ENCODE measurements around the gene LIMS2. TPM values are rescaled to one million over a fixed set of nuclear protein-coding genes. Genes with fewer than 3 reads are reported as not detected.

The LIMS2 gene
- total RNA-seq, 2 experiments from 2014 or later = 1.6 to 24.9 TPM

GRCh38 chr2:127718271-127718670 is 42.9 kb upstream of the LIMS2 start:
- no peak for DNase-seq (ENCODE audit: low spot score)
- ChIA-PET POLR2A (interaction anchor here (0.7 kb wide), 1 partner anchor 48 kb away, joined by 3 read pairs; no protein-coding TSS in a partner anchor), CTCF (ENCODE audit: unreplicated experiment) (no interaction called here)
- no peaks in the 10 kb centered on the region for H3K4me1 ChIP-seq (ENCODE audit: insufficient read depth, low read length, poor library complexity, severe bottlenecking)
- intact Hi-C loops (cut with micrococcal nuclease; ENCODE audit: unreplicated experiment) = no loop called here
- no peak overlapping the region for H3K4me3 ChIP-seq (ENCODE audit: low read depth, low read length, poor library complexity, severe bottlenecking)
- H3K27ac ChIP-seq (ENCODE audit: low read depth, low read length, poor library complexity, severe bottlenecking) = no peak overlapping the region
- TF ChIP-seq, protein P1, sequence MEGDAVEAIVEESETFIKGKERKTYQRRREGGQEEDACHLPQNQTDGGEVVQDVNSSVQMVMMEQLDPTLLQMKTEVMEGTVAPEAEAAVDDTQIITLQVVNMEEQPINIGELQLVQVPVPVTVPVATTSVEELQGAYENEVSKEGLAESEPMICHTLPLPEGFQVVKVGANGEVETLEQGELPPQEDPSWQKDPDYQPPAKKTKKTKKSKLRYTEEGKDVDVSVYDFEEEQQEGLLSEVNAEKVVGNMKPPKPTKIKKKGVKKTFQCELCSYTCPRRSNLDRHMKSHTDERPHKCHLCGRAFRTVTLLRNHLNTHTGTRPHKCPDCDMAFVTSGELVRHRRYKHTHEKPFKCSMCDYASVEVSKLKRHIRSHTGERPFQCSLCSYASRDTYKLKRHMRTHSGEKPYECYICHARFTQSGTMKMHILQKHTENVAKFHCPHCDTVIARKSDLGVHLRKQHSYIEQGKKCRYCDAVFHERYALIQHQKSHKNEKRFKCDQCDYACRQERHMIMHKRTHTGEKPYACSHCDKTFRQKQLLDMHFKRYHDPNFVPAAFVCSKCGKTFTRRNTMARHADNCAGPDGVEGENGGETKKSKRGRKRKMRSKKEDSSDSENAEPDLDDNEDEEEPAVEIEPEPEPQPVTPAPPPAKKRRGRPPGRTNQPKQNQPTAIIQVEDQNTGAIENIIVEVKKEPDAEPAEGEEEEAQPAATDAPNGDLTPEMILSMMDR (conservative IDR thresholded peaks at IDR 0.05; ENCODE audit: low read length) = no peak
- no peak for TF ChIP-seq EZH2phosphoT487 (IDR thresholded peaks at IDR 0.05; ENCODE audit: borderline replicate concordance, low read depth, low read length)
- H3K79me2 ChIP-seq (ENCODE audit: insufficient read depth, low read depth, low read length) = no peaks in the 10 kb centered on the region
- no peaks in the 10 kb centered on the region for H3K9me3 ChIP-seq (ENCODE audit: low read length)
- BruUV-seq (replicated peaks) = no TSS peak
- no peaks in the 10 kb centered on the region for H4K20me1 ChIP-seq (ENCODE audit: insufficient read depth, low read length)
- no peak overlapping the region for H3K4me2 ChIP-seq (ENCODE audit: low read length)
- no peaks in the 10 kb centered on the region for H3K9me2 ChIP-seq (ENCODE audit: insufficient read depth, low read length)
- peaks cover 98% of the 10 kb centered on the region for H3K36me3 ChIP-seq (ENCODE audit: insufficient read depth, low read length)
- no peak overlapping the region for H2AFZ ChIP-seq (ENCODE audit: low read length)

DNA sequence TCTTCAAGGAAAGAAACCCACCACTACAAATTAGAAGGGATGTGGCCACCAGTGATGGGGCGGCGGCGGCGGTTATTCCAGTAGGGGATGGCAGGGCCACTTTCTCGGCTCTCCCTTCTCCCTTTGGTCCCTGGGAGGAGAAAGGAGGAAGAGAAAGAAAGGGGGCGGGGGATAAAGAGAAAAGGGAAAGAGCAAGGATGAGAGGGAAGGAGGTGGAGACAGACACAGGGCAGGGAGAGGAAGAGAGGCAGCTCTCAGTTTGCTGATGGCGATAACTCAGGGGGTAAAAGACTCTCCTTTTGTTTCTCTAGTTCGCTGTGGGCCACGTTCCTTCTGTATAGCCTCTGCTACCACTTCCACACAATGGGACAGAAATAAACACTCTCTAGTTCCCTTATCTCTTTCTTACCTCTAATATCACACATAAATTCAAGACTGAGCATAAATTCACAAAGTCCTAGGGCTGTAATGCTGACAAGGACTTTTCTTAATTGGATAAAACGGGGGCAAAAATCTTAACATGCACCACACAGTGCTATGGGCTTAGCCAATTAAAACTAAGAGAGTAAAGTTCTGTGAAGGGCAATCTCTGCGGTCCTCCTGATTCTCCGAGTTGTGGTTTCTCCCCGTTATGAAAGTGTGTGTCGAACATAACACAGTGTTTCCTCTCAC is 40.6 kb upstream of the LIMS2 start:
- ChIA-PET POLR2A (no interaction called here), CTCF (ENCODE audit: unreplicated experiment) (no interaction called here)
- Histone ChIP-seq H3K4me2 (ENCODE audit: low read length) (no peak overlapping the region), H3K4me3 (ENCODE audit: low read depth, low read length, poor library complexity, severe bottlenecking) (no peak overlapping the region), H3K79me2 (ENCODE audit: insufficient read depth, low read depth, low read length) (no peaks in the 10 kb centered on the region), H3K36me3 (ENCODE audit: insufficient read depth, low read length) (peaks cover 82% of the 10 kb centered on the region), H3K27ac (ENCODE audit: low read depth, low read length, poor library complexity, severe bottlenecking) (no peak overlapping the region), H4K20me1 (ENCODE audit: insufficient read depth, low read length) (no peaks in the 10 kb centered on the region), H3K9me2 (ENCODE audit: insufficient read depth, low read length) (no peaks in the 10 kb centered on the region), H2AFZ (ENCODE audit: low read length) (no peak overlapping the region), H3K4me1 (ENCODE audit: insufficient read depth, low read length, poor library complexity, severe bottlenecking) (no peaks in the 10 kb centered on the region), H3K9me3 (ENCODE audit: low read length) (no peaks in the 10 kb centered on the region)
- no TSS peak for BruUV-seq (replicated peaks)
- DNase-seq (ENCODE audit: low spot score) = no peak
- TF ChIP-seq, protein P1 (conservative IDR thresholded peaks at IDR 0.05; ENCODE audit: low read length) = no peak
- no peak for TF ChIP-seq EZH2phosphoT487 (IDR thresholded peaks at IDR 0.05; ENCODE audit: borderline replicate concordance, low read depth, low read length)
- intact Hi-C loops (cut with micrococcal nuclease; ENCODE audit: unreplicated experiment) = no loop called here

DNA sequence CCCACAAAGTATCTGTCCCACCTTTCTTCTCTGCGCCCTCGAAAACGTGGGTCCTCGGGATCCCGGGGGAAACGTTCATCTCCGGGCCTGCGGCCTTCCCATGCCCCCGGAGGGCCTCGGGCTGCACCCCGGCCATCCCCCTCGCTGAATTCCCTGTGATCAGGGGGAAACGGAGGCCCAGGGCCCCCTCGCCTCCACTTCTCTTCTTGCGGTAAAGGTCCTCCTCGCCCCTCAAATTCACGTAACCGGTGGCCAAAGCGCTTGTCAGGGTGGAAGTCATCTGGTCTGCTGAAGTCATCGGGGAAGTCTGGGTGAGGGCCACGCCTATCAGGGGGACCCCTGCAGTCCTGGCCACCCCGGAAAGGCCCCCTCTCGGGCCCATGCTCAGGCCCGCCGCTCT is 38.2 kb upstream of the LIMS2 start:
- intact Hi-C loops (cut with micrococcal nuclease; ENCODE audit: unreplicated experiment) = no loop called here
- Histone ChIP-seq H3K4me2 (ENCODE audit: low read length) (no peak overlapping the region), H3K9me2 (ENCODE audit: insufficient read depth, low read length) (no peaks in the 10 kb centered on the region), H2AFZ (ENCODE audit: low read length) (no peak overlapping the region), H4K20me1 (ENCODE audit: insufficient read depth, low read length) (no peaks in the 10 kb centered on the region), H3K9me3 (ENCODE audit: low read length) (no peaks in the 10 kb centered on the region), H3K27ac (ENCODE audit: low read depth, low read length, poor library complexity, severe bottlenecking) (no peak overlapping the region), H3K36me3 (ENCODE audit: insufficient read depth, low read length) (peaks cover 82% of the 10 kb centered on the region), H3K4me3 (ENCODE audit: low read depth, low read length, poor library complexity, severe bottlenecking) (no peak overlapping the region), H3K79me2 (ENCODE audit: insufficient read depth, low read depth, low read length) (no peaks in the 10 kb centered on the region), H3K4me1 (ENCODE audit: insufficient read depth, low read length, poor library complexity, severe bottlenecking) (no peaks in the 10 kb centered on the region)
- CTCF ChIA-PET (ENCODE audit: unreplicated experiment) = no interaction called here
- no peak for TF ChIP-seq EZH2phosphoT487 (IDR thresholded peaks at IDR 0.05; ENCODE audit: borderline replicate concordance, low read depth, low read length)
- TF ChIP-seq, protein P1 (conservative IDR thresholded peaks at IDR 0.05; ENCODE audit: low read length) = no peak
- POLR2A ChIA-PET = interaction anchor here (0.8 kb wide), 1 partner anchor 9 kb away, joined by 3 read pairs; no protein-coding TSS in a partner anchor
- BruUV-seq (replicated peaks) = no TSS peak
- no peak for DNase-seq (ENCODE audit: low spot score)
